ENCODE measurements around the gene CDH24. TPM values are rescaled to one million over a fixed set of nuclear protein-coding genes. Genes with fewer than 3 reads are reported as not detected.
A peak's percentile ranks its signal among the peaks of the same experiment; 100 is the strongest.

Gene CDH24
- total and polyA plus RNA-seq, 2 donors (not counting 3 experiments of a cell fraction or from before 2014, with no cell fraction given), result 21.7 to 52.9 TPM

DNA sequence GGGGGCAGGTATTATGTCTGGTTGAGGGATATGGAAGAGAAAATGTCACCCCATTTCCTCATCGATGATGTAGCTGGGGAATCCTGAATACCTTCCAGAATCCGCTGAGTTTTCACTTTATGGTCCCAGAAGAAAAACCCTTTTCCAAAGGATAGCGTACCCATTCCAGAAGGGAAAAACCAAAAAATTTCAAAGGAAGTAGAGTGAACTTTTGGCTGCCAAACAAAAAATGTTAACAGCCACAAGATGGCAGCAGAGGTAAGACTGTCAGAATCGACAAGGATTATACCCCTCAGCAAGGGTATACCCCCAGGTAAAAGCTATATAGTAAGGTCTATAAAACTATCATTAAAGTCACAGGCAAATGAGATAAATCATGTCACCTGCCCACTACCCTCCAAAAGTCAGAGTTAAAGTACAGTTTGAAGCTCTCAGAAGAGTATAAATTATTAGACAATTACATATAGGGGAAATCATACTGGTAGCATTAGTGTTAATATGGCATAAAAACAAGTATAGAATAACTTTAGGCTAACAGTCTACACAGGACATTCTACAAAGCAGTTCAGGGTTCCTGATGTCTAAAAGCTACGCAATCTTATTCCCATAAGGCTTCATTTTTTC is 19.6 kb upstream of the CDH24 start:
- Histone ChIP-seq H3K4me1 (ENCODE audit: control insufficient read depth, extremely low read depth, insufficient read depth, low read length) (peaks cover 27% of the 10 kb centered on the region), H3K27me3 (ENCODE audit: control insufficient read depth in 2 of 2, insufficient read depth in 2 of 2, low read length in 2 of 2) (no peaks in the 10 kb centered on the region), H3K9ac (replicated peaks; ENCODE audit: extremely low read depth, insufficient read depth, low read length) (no peak overlapping the region), H3K9me1 (replicated peaks; ENCODE audit: control insufficient read depth, extremely low read depth, insufficient read depth, low read length) (no peaks in the 10 kb centered on the region), H2AFZ (ENCODE audit: low read depth, low read length) (no peak overlapping the region), H3K79me2 (ENCODE audit: control insufficient read depth, insufficient read depth, low read length) (peaks cover 8% of the 10 kb centered on the region), H3K27ac (ENCODE audit: insufficient read depth, low read depth, low read length) (no peak overlapping the region), H4K20me1 (replicated peaks; ENCODE audit: control insufficient read depth, extremely low read depth, insufficient read depth, low read length) (no peaks in the 10 kb centered on the region), H3K36me3 (ENCODE audit: control insufficient read depth in 2 of 2, extremely low read depth in 1 of 2, insufficient read depth in 2 of 2, low read length in 2 of 2) (peaks cover 40 to 46% of the 10 kb centered on the region in 2 experiments), H3K4me2 (ENCODE audit: insufficient read depth, low read length) (no peak overlapping the region), H3K4me3 (replicated peaks in 1 of 3; ENCODE audit: insufficient read depth in 1 of 3, low read depth in 1 of 3, low read length in 3 of 3) (no peak overlapping the region), H3K9me3 (replicated peaks; ENCODE audit: control insufficient read depth, insufficient read depth, low read length) (no peaks in the 10 kb centered on the region)
- TF ChIP-seq POLR2AphosphoS5 (IDR thresholded peaks at IDR 0.05; ENCODE audit: insufficient read depth, low read depth, low read length), result no peak
- TF ChIP-seq, protein P1, sequence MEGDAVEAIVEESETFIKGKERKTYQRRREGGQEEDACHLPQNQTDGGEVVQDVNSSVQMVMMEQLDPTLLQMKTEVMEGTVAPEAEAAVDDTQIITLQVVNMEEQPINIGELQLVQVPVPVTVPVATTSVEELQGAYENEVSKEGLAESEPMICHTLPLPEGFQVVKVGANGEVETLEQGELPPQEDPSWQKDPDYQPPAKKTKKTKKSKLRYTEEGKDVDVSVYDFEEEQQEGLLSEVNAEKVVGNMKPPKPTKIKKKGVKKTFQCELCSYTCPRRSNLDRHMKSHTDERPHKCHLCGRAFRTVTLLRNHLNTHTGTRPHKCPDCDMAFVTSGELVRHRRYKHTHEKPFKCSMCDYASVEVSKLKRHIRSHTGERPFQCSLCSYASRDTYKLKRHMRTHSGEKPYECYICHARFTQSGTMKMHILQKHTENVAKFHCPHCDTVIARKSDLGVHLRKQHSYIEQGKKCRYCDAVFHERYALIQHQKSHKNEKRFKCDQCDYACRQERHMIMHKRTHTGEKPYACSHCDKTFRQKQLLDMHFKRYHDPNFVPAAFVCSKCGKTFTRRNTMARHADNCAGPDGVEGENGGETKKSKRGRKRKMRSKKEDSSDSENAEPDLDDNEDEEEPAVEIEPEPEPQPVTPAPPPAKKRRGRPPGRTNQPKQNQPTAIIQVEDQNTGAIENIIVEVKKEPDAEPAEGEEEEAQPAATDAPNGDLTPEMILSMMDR (IDR thresholded peaks at IDR 0.05; ENCODE audit: extremely low read depth in 1 of 2, insufficient read depth in 1 of 2, low read depth in 1 of 2, low read length in 2 of 2), result peak; percentile 46 to 53
- POLR2A ChIA-PET, result no interaction called here
- intact Hi-C loops (cut with micrococcal nuclease) (loop anchor here (1.0 kb wide), 2 partner anchors 32 to 110 kb away; no protein-coding TSS in a partner anchor), dilution Hi-C loops (cut with MboI; ENCODE audit: extremely low pct_ligation_motif_present, low sequenced_read_pairs) (no loop called here)
- FAIRE-seq, result no peak
- no TSS peak for BruUV-seq (replicated peaks)
- CTCF ChIA-PET, result interaction anchor here (0.5 to 5.1 kb wide), 25 partner anchors 8 to 229 kb away, joined by 3 to 88 read pairs (median 6); partner anchors contain the start of genes ACIN1, BCL2L2, C14orf119 and CDH24
- peak; percentile 49 for DNase-seq (ENCODE audit: low read depth, low spot score)

DNA sequence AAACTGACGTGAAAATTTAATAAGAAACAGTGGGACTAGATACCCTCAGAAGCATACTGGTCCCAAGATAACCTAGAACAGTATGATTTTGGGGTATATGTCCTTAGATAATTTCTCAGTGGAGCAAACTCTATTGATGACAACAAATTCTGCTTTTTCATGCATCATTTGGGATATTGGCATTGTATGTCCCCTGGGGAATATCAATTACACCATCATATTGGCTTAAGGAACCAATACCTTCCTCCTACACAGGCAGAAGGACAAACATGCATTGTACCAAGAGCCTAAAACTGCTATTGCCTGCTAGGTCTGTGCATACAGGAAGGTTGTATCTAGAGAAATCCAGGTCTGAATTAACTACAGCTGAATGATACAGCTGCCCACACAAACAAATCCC is 17.6 kb upstream of the CDH24 start:
- Histone ChIP-seq H3K36me3 (ENCODE audit: control insufficient read depth in 2 of 2, extremely low read depth in 1 of 2, insufficient read depth in 2 of 2, low read length in 2 of 2) (peaks cover 32 to 35% of the 10 kb centered on the region in 2 experiments), H3K27ac (ENCODE audit: insufficient read depth, low read depth, low read length) (no peak overlapping the region), H3K9ac (replicated peaks; ENCODE audit: extremely low read depth, insufficient read depth, low read length) (no peak overlapping the region), H3K27me3 (ENCODE audit: control insufficient read depth in 2 of 2, insufficient read depth in 2 of 2, low read length in 2 of 2) (no peaks in the 10 kb centered on the region), H3K4me3 (replicated peaks in 1 of 3; ENCODE audit: insufficient read depth in 1 of 3, low read depth in 1 of 3, low read length in 3 of 3) (no peak overlapping the region), H2AFZ (ENCODE audit: low read depth, low read length) (no peak overlapping the region), H3K4me2 (ENCODE audit: insufficient read depth, low read length) (no peak overlapping the region), H4K20me1 (replicated peaks; ENCODE audit: control insufficient read depth, extremely low read depth, insufficient read depth, low read length) (no peaks in the 10 kb centered on the region), H3K9me3 (replicated peaks; ENCODE audit: control insufficient read depth, insufficient read depth, low read length) (no peaks in the 10 kb centered on the region), H3K4me1 (ENCODE audit: control insufficient read depth, extremely low read depth, insufficient read depth, low read length) (peaks cover 34% of the 10 kb centered on the region), H3K79me2 (ENCODE audit: control insufficient read depth, insufficient read depth, low read length) (peaks cover 22% of the 10 kb centered on the region), H3K9me1 (replicated peaks; ENCODE audit: control insufficient read depth, extremely low read depth, insufficient read depth, low read length) (no peaks in the 10 kb centered on the region)
- dilution Hi-C loops (cut with MboI; ENCODE audit: extremely low pct_ligation_motif_present, low sequenced_read_pairs) (no loop called here), intact Hi-C loops (cut with micrococcal nuclease) (no loop called here)
- FAIRE-seq (no peak), DNase-seq (ENCODE audit: low read depth, low spot score) (no peak)
- POLR2A ChIA-PET, result no interaction called here
- TF ChIP-seq, protein P2, sequence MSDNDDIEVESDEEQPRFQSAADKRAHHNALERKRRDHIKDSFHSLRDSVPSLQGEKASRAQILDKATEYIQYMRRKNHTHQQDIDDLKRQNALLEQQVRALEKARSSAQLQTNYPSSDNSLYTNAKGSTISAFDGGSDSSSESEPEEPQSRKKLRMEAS (IDR thresholded peaks at IDR 0.05; ENCODE audit: insufficient read depth, insufficient read length), result no peak
- TF ChIP-seq GATA2 (IDR thresholded peaks at IDR 0.05; ENCODE audit: insufficient read depth, insufficient read length, low read depth, low read length), result no peak
- no peak for TF ChIP-seq POLR2A (IDR thresholded peaks at IDR 0.05; ENCODE audit: low read depth, low read length)
- TF ChIP-seq, protein P1 (IDR thresholded peaks at IDR 0.05; ENCODE audit: extremely low read depth in 1 of 2, insufficient read depth in 1 of 2, low read depth in 1 of 2, low read length in 2 of 2), result no peak
- TF ChIP-seq EZH2 (IDR thresholded peaks at IDR 0.05; ENCODE audit: borderline replicate concordance, low read depth, low read length, severe bottlenecking), result no peak
- TF ChIP-seq POLR2AphosphoS5 (IDR thresholded peaks at IDR 0.05; ENCODE audit: insufficient read depth, low read depth, low read length), result no peak
- TF ChIP-seq MYC (IDR thresholded peaks at IDR 0.05; ENCODE audit: low read depth, low read length), result no peak
- no peak for TF ChIP-seq JUN (IDR thresholded peaks at IDR 0.05; ENCODE audit: borderline replicate concordance, insufficient read depth, insufficient read length, low read depth)
- no peak for TF ChIP-seq FOS (IDR thresholded peaks at IDR 0.05; ENCODE audit: borderline replicate concordance, insufficient read depth, low read length)
- CTCF ChIA-PET, result interaction anchor here (0.7 to 5.1 kb wide), 3 partner anchors 20 to 45 kb away, joined by 3 to 46 read pairs (median 5); partner anchors contain the start of genes ACIN1 and CEBPE
- BruUV-seq (replicated peaks), result no TSS peak
